ENCODE results near the gene MEF2C. TPM values are rescaled to one million over a fixed set of nuclear protein-coding genes. Genes with fewer than 3 reads are reported as not detected.

Gene MEF2C
- polyA plus RNA-seq, 1 donor from 2014 or later = 30.2 TPM

DNA sequence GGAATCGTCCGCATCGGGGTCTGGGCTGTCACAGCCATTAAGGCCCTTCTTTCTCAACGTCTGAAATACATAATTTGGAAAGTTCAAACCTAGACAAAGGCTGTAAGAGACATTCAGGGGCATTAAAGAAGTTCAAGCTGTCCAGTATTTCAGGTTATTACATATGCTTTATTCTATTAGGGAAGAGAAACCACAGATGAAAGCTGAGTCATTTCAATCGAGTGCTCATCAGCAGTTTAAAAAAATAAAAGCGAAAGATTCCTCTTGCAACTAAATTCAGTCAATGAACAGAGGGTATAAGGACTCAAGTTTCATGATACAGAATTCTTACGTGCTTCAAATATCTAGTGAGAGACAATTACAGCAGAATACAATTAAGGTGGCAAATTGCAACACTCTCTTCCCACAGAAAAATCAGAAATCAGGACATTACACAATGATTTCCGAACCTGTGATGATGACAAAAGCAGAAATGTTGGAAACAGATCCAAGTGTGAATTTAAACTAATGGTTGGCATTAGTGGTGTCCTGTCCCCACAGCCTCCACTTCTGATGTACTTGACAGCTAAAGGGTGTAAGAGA lies 121.6 kb downstream of the MEF2C start:
- no peak overlapping the region for H3K4me3 ChIP-seq (ENCODE audit: low read length)
- TF ChIP-seq RAD21 (conservative IDR thresholded peaks at IDR 0.05) = no peak
- TF ChIP-seq MXI1 (conservative IDR thresholded peaks at IDR 0.05; ENCODE audit: poor library complexity, severe bottlenecking) = no peak
- TF ChIP-seq POLR2AphosphoS5 (IDR thresholded peaks at IDR 0.05) = no peak
- no peak for TF ChIP-seq EZH2 (IDR thresholded peaks at IDR 0.05; ENCODE audit: borderline replicate concordance, insufficient read depth, low read length, poor library complexity, severe bottlenecking)
- TF ChIP-seq TAF1 (IDR thresholded peaks at IDR 0.05; ENCODE audit: low read depth) = no peak
- TF ChIP-seq, protein P1, sequence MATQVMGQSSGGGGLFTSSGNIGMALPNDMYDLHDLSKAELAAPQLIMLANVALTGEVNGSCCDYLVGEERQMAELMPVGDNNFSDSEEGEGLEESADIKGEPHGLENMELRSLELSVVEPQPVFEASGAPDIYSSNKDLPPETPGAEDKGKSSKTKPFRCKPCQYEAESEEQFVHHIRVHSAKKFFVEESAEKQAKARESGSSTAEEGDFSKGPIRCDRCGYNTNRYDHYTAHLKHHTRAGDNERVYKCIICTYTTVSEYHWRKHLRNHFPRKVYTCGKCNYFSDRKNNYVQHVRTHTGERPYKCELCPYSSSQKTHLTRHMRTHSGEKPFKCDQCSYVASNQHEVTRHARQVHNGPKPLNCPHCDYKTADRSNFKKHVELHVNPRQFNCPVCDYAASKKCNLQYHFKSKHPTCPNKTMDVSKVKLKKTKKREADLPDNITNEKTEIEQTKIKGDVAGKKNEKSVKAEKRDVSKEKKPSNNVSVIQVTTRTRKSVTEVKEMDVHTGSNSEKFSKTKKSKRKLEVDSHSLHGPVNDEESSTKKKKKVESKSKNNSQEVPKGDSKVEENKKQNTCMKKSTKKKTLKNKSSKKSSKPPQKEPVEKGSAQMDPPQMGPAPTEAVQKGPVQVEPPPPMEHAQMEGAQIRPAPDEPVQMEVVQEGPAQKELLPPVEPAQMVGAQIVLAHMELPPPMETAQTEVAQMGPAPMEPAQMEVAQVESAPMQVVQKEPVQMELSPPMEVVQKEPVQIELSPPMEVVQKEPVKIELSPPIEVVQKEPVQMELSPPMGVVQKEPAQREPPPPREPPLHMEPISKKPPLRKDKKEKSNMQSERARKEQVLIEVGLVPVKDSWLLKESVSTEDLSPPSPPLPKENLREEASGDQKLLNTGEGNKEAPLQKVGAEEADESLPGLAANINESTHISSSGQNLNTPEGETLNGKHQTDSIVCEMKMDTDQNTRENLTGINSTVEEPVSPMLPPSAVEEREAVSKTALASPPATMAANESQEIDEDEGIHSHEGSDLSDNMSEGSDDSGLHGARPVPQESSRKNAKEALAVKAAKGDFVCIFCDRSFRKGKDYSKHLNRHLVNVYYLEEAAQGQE (IDR thresholded peaks at IDR 0.05; ENCODE audit: borderline replicate concordance) = no peak
- TF ChIP-seq EP300 (conservative IDR thresholded peaks at IDR 0.05; ENCODE audit: poor library complexity, severe bottlenecking) = no peak
- no peak for TF ChIP-seq SMC3 (conservative IDR thresholded peaks at IDR 0.05; ENCODE audit: poor library complexity)
- TF ChIP-seq, protein P2, sequence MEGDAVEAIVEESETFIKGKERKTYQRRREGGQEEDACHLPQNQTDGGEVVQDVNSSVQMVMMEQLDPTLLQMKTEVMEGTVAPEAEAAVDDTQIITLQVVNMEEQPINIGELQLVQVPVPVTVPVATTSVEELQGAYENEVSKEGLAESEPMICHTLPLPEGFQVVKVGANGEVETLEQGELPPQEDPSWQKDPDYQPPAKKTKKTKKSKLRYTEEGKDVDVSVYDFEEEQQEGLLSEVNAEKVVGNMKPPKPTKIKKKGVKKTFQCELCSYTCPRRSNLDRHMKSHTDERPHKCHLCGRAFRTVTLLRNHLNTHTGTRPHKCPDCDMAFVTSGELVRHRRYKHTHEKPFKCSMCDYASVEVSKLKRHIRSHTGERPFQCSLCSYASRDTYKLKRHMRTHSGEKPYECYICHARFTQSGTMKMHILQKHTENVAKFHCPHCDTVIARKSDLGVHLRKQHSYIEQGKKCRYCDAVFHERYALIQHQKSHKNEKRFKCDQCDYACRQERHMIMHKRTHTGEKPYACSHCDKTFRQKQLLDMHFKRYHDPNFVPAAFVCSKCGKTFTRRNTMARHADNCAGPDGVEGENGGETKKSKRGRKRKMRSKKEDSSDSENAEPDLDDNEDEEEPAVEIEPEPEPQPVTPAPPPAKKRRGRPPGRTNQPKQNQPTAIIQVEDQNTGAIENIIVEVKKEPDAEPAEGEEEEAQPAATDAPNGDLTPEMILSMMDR (IDR thresholded peaks at IDR 0.05; ENCODE audit: poor library complexity, severe bottlenecking) = no peak
- H3K79me2 ChIP-seq (replicated peaks; ENCODE audit: insufficient read depth, low read length) = no peaks in the 10 kb centered on the region
- no peaks in the 10 kb centered on the region for H3K27me3 ChIP-seq (ENCODE audit: insufficient read depth, low read depth, low read length)
- H3K36me3 ChIP-seq (ENCODE audit: insufficient read depth, low read length) = no peaks in the 10 kb centered on the region
- no peaks in the 10 kb centered on the region for H4K20me1 ChIP-seq (ENCODE audit: insufficient read depth)
- no peaks in the 10 kb centered on the region for H3K9me2 ChIP-seq (ENCODE audit: insufficient read depth, low read length)
- no peak overlapping the region for H3K27ac ChIP-seq (ENCODE audit: low read length)
- no peak overlapping the region for H3K4me2 ChIP-seq (ENCODE audit: low read length)
- H2AFZ ChIP-seq (ENCODE audit: low read depth, low read length) = no peak overlapping the region
- H3F3A ChIP-seq (ENCODE audit: insufficient read depth, low read length, poor library complexity, severe bottlenecking) = no peaks in the 10 kb centered on the region
- H3K9ac ChIP-seq (ENCODE audit: low read length) = no peak overlapping the region
- no peaks in the 10 kb centered on the region for H3K9me3 ChIP-seq (ENCODE audit: low read length)

DNA sequence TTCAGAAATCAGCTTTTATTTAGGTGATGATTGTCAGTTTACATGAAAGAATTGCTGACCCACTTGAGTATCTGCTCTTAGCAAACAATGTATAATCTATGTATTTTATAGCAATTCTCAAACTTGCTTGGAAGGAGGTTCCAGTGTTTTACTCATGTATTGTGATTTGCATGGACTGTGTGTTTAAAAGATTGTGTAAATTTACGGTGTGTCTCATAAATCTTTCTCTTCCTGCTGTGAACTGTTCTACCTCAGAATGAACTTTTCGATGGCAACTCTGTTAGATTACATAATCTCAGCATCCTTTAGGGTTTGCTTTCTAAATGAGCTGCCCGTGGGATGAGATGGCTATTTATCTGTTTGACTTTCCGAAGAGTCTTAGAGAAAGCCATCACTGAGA lies 122.5 kb downstream of the MEF2C start:
- no peak overlapping the region for H3K27ac ChIP-seq (ENCODE audit: low read length)
- H3K4me2 ChIP-seq (ENCODE audit: low read length) = no peak overlapping the region
- no peaks in the 10 kb centered on the region for H4K20me1 ChIP-seq (ENCODE audit: insufficient read depth)
- no peak overlapping the region for H3K4me3 ChIP-seq (ENCODE audit: low read length)
- TF ChIP-seq, protein P1 (IDR thresholded peaks at IDR 0.05; ENCODE audit: borderline replicate concordance) = no peak
- TF ChIP-seq EP300 (conservative IDR thresholded peaks at IDR 0.05; ENCODE audit: poor library complexity, severe bottlenecking) (no peak), MXI1 (conservative IDR thresholded peaks at IDR 0.05; ENCODE audit: poor library complexity, severe bottlenecking) (no peak), SMC3 (conservative IDR thresholded peaks at IDR 0.05; ENCODE audit: poor library complexity) (no peak), EZH2 (IDR thresholded peaks at IDR 0.05; ENCODE audit: borderline replicate concordance, insufficient read depth, low read length, poor library complexity, severe bottlenecking) (no peak), POLR2AphosphoS5 (IDR thresholded peaks at IDR 0.05) (no peak), RAD21 (conservative IDR thresholded peaks at IDR 0.05) (no peak), TAF1 (IDR thresholded peaks at IDR 0.05; ENCODE audit: low read depth) (no peak)
- TF ChIP-seq, protein P2 (IDR thresholded peaks at IDR 0.05; ENCODE audit: poor library complexity, severe bottlenecking) = no peak
- H3K9me3 ChIP-seq (ENCODE audit: low read length) = no peaks in the 10 kb centered on the region
- H3K79me2 ChIP-seq (replicated peaks; ENCODE audit: insufficient read depth, low read length) = no peaks in the 10 kb centered on the region
- H3K36me3 ChIP-seq (ENCODE audit: insufficient read depth, low read length) = no peaks in the 10 kb centered on the region
- H3K27me3 ChIP-seq (ENCODE audit: insufficient read depth, low read depth, low read length) = no peaks in the 10 kb centered on the region
- no peak overlapping the region for H3K9ac ChIP-seq (ENCODE audit: low read length)
- no peaks in the 10 kb centered on the region for H3K9me2 ChIP-seq (ENCODE audit: insufficient read depth, low read length)
- H3F3A ChIP-seq (ENCODE audit: insufficient read depth, low read length, poor library complexity, severe bottlenecking) = no peaks in the 10 kb centered on the region
- no peak overlapping the region for H2AFZ ChIP-seq (ENCODE audit: low read depth, low read length)
